DMS79 (cell line): ENCODE data around the gene FBXO17.
"Not testable (repeated sequence)": the region's sequence is repeated elsewhere in the genome, so short reads cannot be mapped to it uniquely, and the experiment has no call there.

Source experiments
- DNase-seq: peaks from one replicate; lab custom pipeline; 2025; lab: John Stamatoyannopoulos, UW

Gene FBXO17

DNA sequence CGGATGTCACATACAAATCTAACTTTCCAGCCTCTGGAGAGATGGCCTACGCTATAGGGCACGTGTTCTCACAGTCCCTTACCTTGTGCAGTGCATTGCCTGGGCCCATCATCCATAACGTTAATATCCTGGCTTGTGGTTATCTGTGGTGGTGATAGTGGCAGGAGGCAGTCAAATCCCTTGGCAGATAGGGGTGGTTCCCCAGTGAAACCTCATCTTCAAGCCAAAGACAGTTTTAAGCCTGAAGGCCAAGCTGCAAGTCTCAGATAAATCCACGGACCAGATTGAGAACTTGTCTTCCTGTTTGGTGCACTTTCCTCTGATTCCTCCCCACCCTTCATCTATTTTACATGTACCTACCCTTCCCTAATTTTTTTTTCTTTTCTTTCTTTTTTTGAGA, 4.3 kb upstream of the FBXO17 start:
- DNase-seq, result no peak

DNA sequence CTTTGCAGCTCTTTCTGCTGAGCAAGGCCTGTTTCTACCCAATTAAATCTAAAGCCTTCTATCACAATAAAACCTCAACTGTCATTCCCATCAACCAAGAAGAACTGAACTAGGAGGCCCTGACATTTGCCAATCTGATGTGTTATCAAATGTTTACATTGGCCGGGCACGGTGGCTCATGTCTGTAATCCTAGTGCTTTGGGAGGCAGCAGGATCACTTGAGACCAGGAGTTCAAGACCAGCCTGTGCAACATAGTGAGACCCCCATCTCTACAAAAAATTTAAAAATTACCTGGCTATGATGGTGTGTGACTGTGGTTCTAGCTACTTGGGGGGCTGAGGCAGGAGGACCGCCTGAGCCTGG, 2.8 kb upstream of the FBXO17 start:
- DNase-seq, result no peak

DNA sequence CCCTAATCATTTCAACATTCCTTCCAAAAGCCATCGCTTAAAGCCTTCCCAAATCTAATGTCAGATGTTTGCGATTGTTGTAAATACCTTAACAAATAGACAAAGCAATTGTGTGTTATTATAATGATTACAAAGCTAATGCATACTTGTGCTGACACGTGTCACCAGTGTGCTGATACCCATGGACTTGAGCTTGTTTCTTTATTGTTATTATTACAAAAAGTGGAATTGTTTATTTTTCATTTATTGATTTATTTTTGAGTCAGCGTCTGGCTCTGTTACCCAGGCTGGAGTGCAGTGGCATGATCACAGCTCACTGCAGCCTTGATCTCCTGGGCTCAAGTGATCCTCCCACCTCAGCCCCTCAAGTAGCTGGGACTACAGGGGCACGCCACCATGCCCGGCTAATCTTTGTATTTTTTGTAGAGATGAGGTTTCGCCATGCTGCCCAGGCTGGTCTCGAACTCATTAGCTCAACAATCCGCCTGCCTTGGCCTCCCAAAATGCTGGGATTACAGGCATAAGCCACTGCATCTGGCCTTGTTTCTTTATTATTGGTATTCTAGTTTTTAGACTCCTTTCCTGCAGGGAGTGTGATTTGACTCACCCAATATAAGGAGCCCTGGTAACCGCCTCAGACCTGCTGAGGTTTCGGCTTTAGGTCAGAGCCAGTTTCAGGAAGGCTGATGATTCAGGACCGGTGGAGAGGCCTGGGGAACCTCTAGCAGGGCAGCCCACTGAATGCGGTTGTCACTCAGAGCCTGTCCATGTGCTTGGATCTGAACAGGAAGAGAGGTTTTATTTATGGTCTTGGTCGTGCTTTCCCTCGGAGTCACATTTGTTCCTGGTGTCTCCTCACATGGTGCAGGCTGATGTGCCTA, 2.1 kb upstream of the FBXO17 start:
- DNase-seq, result no peak

DNA sequence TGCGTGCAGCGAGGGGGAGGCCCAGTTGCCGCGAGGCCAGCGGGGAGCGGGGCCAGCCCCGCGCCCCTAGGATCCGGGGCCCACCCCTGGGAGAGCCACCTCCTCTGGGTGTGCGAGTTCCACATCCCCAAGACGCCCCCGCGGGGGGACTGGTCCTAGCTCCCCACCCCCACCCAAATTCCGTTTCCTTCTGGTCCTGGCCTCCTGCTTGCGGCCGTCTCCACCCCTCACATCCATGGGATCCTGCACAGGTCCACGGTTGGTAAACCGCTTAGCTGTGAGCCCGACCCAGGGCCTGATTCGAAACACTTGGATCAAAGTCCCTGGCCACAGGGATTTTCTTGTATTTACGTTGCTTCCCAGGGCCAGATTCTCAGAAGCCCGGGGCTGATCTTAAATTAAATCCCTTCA, 324 bp upstream of the FBXO17 start:
- DNase-seq, result no peak

DNA sequence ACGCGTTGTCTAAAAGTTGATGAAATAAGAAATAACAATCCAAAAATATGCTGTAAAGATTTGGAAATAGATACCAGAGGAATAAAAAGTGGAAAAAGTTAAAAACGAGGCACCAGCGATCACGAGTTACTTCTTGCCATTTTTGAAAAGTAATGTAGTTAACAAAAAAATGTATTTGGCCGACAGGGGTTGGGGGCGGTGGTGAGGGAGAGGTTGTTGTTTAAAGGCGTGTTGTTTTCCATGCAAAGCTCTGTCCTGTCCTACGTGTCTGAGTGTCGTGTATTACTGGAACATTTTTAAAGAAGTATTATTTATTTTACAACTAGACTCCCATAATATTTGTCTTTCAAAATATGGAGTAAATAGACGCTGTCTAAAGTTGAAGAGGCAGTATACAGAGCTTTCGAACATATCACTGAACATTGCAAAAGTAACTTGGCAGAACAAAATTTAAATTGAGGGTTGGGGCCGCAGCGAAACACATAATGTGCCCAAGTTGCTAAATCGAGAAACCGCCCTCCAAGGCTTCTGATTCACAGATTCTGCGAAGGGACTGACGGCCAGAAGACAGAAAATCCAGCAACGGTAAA, 823 bp downstream of the FBXO17 start:
- DNase-seq, result no peak

DNA sequence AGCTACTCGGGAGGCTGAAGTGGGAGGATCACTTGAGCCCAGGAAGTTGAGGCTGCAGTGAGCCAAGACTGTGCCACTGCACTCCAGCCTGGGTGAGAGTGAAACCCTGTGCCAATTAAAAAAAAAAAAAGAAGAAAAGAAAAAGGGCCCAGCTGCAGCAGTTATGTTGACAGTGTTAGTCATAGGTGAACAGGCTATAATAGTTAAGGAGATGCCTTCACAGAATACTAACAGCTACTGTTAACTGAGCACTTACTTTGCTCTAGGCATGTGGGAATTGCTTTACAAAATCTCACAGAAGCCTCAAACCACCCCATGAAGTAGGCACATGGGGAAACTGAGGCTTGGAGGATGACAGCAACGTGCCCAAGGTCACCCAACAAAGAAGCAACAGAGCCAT, 3.9 kb downstream of the FBXO17 start:
- no peak for DNase-seq

DNA sequence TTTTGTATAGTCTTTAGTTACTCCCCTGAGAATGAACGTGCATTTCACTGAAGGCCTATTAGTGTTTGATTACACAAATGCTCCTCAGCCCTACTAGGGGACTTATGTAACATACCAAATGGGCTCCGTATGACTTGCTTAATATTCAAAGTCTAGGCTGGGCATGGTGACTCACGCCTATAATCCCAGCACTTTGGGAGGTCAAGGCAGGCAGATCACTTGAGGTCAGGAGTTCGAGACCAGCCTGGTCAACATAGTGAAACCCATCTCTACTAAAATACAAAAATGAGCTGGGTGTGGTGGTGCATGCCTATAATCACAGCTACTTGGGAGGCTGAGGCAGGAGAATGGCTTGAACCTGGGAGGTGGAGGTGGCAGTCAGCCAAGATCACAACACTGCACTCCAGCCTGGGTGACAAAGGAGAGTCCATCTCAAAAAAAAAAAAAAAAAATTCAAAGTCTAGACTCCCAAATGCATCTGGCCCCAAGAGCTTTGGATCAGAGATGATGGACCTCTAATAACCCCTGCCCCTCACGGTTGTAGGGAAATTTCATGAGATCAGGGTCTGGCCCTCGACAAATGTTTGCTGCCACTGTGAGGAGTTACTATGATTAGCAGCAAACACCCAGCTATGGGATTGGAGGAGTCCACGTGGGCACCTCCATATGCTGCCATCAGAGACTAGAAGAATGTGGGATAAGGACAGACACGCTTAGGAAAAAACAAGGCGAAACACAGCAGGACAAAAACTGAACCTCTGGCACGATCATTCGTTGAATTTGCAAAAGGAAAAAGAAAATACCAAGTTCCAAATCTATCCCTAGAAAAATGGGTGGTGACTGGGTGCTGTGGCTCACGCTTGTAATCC, 4.6 kb downstream of the FBXO17 start:
- DNase-seq, result no peak

DNA sequence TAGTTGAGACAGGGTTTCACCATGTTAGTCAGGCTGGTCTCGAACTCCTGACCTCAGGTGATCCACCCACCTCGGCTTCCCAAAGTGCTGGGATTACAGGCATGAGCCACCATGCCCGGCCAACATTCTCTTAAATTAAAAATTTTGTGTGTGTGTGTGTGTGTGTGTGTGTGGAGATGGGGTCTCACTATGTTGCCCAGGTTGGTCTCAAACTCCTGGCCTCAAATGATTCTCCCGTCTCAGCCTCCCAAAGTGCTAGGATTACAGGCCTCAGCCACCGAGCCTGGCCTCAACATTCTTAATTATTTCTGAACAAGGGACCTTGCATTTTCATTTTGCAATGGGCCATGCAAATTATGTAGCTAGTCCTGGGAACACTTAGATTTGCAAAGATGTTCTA, 9.4 kb downstream of the FBXO17 start:
- not testable (repeated sequence) for DNase-seq

DNA sequence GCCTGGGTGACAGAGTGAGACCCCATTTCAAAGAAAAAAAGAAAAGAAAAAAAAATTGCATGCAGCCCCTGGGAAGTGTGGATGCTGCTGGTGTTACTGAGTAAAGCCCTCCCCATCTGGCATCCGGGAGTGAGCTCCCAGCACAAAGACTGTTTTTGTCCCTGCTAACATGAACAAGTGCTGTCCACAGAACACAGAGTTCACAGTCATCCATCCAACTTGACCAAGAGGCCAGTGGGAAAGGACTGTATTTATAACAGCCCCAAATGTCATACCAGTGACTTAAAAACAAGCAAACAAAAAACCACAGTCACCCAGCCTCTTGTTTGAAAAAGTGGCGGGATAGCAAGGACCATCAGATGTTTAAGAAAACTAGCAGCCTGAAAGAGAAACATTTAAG, 10.8 kb downstream of the FBXO17 start:
- no peak for DNase-seq

DNA sequence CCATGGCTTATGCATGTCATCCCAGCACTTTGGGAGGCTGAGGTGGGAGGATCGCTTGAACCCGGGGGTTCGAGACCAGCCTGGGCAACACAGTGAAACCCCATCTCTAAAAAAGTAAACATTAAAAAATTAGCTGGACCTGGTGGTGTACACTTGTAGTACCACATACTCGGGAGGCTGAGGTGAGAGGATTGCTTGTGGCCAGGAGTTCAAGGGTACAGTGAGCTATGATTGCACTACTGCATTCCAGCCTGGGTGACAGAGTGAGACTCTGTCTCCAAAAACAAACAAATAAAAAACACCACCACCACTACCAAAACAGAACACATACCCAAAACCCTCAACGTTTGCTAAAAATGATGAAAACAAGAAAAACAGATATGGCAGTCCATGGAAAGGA, 15.9 kb downstream of the FBXO17 start:
- no peak for DNase-seq

DNA sequence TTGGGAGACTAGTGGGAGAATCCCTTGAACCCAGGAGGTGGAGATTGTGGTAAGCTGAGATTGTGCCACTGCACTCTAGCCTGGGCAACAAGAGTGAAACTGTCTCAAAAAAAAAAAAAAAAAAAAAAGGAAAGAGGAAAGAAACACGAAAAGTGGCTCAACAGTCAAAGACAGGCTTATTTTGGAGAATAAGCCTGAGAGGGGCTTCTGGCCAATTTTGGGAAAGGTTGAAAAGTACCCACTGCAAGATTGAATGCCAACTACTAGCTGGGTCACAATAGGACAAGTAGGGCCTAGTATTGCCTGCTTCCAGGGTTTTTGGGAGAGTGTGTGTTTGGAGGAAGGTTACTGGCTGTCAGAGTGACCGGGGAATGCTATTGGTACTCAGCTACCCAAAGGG, 17.2 kb downstream of the FBXO17 start:
- no peak for DNase-seq

DNA sequence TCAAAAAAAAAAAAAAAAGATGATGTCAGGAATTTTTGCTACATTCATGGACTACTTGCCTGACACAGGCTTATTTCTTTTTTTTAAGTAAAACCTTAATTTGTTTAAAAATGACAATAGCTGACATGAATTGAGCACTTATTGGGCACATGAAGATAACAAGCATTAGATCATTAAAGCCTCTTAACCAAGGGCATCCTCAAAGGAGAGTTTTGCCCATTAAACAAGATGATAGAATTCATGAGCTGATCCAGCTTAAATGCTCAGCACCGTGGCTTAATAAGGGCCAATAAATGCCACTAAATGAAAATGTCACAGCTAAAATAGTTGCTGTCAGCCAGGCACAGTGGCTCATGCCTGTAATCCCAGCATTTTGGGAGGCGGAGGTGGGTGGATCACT, 19.3 kb downstream of the FBXO17 start:
- no peak for DNase-seq

DNA sequence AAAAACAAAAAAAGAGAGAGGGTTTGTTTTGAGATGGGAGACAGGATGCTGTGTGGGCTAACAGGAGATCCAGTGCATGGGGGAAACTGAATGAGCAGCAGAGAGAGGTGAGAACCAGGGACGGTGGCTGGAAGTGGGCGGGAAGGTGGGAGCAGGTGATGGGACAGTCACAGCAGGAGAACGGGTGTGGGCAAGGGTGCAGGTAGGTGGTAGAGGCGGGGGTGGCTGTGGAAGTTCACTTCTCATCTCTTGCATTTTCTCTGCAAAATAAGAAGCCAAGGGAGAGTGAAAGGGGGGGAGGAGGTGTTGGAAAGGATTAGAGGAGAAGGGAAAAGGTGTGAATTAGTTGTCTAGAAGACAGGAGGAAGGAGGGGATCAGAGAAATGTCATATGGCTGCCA, 21.9 kb downstream of the FBXO17 start:
- no peak for DNase-seq

DNA sequence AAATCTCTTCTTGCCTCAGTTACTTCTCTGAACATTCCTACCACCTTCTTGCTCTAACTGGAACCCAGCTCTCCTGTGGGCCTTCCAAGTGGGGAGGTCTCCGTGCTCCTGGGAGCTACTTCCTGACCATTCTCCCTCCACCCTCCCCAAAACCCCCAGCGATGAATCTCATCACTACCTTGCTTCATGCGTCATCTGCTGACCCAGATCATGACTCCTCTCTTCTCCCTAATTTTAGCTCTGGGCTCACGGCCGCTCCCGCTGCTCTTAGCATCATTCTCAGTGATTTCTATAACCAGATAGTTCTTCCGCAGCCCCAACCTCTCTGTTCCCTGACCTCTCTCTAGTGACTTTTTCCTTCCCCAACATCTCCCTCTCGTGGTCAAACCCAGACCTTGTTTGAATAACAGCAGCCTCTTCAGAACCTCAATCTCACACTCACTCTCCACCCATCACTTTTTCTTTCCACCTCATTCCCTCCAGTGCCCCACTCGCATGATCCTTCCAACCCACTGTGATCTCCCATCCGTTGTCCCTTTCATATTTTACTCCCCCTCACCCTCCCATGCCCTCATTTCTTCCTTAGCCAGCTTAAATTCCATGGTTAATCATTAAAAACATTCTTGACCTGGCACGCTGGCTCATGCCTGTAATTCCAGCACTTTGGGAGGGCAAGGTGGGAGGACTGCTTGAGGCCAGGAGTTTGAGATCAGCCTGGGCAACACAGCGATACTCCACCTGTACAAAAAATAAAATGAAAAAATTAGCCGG, 23.0 kb downstream of the FBXO17 start:
- DNase-seq, result peak; percentile 18

DNA sequence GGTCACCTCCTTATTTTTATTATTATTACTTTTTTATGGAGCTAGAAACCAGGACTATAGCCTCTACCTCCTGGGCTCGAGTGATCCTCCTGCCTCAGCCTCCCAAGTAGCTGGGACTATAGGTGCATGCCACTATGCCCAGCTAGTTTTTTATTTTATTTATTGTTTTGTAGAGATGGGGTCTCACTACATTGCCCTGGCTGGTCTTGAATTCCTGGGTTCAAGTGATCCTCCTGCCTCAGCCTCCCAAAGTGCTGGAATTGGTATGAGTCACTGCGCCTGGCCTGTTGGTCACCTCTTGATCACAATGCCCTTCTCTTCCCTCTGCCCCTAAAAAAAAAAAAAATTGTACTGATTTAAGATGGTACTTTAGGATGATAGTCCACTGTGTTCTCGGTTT, 24.4 kb downstream of the FBXO17 start:
- DNase-seq, result no peak

DNA sequence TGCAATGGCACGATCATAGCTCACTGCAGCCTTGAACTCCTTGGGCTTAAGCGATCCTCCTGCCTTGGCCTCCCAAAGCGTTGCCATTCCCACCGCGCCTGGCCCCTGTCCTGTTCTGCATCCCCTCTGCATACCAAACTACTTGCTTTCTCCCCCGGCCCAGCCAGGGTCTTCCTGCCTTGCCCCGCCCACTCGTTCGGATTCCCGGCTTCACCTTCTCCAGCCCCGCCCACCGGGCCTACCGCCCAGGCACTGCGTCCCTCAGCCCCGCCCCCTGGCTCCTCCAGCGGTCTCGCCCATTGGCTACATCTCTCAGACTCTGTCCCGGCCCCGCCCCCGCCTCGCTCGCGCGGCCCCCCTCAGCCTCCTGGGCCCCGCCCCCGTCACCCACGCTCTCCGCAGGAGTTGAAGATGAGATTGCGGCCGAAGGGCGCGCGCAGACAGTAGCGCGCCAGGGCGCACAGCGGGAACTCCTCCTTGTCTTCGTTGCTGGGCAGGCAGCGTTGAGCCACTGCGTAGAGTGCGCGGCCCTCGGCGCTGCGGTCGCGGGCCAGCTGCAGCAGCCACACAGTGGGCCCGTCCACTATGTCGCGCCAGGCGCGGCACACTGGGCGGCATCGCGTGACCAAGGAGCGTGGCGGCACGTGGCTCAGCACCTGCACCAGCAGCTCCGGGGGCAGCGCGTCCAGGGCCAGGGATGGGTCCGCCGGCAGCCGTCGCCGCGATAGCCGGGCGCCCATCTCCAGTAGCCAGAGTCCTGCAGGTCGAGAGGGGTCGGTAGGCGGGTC, 25.8 kb downstream of the FBXO17 start:
- peak; percentile 44 for DNase-seq

DNA sequence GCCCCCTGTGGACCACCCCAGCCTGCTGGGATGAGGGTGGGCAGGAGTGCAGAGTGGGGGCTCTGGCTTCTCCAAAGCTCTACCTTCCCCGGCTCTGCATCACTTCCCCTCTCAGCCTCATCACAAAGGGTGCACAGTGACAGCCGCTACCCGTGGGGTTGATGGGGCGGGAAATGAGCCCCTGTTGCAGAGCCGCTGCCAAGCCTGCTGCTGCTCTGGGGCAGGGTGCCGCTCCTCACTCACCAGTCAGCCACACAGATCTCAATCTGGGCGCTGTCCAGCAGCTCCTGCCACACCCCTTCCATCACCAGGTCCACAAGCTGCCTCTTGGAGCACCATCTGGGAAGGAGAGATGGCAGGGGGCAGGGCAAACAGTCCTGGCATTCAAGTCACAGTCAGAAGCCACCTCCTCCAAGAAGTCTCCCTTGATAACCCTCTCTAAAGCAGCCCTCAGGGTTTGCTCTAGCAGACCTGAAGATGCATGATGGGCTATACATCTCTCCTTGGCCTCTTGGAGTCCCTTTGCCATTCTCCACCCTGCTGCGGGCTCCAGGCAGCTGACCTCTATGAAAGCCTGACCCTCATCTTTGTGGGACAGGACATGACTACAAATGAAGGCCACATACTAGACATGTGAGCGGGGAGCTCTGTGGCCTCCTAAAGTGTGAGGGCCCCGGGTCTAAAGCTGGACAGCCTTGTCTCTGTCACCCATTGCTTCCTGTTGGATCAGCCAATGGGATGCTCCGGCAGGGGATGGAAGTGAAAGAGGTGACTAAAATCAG, 29.1 kb downstream of the FBXO17 start:
- DNase-seq, result no peak

DNA sequence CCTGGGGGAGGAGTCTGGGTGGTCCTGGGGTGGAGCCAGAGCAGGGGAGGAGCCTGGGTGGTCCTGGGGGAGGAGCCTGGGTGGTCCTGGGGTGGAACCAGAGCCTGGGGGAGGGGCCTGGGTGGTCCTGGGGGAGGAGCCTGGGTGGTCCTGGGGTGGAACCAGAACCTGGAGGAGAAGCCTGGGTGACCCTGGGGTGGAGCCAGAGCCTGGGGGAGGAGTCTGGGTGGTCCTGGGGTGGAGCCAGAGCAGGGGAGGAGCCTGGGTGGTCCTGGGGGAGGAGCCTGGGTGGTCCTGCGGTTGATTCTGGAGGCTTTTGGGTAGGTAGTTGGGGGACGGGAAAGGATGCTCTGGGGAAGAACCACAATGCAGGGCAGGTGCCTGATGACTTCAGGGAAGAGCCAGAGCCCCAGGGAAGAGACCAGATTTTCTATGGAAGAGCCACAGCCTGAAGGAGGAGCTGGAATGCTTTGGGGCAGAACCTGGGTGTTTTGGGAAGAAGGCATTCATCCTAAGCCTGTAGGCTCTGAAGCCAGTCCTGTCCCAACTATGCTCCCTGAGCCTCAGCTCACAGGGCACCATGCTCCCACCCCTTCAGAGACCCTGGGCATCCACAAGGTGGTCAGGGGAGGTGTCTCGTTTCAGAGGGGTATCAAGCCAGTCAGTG, 29.8 kb downstream of the FBXO17 start:
- no peak for DNase-seq

DNA sequence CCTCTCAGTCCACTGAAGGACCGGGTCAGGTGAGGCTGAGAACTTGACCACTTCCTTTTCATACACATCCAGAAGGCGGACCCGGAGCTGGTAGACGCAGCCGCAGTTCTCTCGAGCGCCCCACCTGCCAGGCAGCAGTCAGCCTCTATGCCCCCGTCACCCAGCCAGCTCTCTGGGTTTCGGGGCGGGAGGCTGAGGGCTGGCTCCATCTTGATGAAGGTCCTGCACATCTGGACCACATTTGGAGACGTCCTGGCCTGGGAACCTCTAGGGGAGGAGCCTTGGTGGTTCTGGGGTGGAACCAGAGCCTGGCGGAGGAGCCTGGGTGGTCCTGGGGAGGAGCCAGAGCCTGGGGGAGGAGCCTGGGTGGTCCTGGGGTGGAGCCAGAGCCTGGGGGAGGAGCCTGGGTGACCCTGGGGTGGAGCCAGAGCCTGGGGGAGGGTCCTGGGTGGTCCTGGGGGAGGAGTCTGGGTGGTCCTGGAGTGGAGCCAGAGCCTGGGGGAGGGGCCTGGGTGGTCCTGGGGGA, 30.5 kb downstream of the FBXO17 start:
- DNase-seq, result peak; percentile 5
